GM19099 (cell line): ENCODE data around the gene TNKS2.

ENCODE experiments used
- POLR2A ChIP-seq: IDR thresholded peaks from 3 replicates; pipeline ENCODE4 v1.6.1; 2011; ENCODE audit warnings: low read depth; ENCODE audit not compliant: insufficient read length; ENCODE audit errors: extremely low read depth

TNKS2 gene

GRCh38 chr10:91797874-91798648 lies at the start of gene TNKS2:
Gene TNKS2 (plus strand): TSS chr10:91798426. CDS start chr10:91798691, 265 bp downstream.
- peak; percentile 80 for TF ChIP-seq POLR2A

DNA sequence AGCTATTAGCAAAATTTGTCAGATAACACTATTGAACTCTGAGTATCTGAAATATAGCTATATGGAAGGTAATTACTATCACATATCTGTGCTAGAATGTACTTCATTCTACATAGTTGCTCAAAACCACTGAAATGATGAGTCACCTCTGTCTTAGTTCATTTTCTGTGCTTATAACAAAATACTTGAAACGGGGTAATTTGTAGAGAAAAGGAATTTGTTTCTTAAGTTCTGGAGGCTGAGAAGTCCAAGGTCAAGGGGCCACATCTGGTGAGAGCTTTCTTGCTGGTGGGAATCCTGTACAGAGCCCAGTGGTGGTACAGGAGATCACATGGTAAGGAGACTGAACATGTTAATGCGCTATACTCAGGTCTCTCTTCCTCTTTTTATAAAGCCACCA lies 41.9 kb upstream of the TNKS2 start:
- TF ChIP-seq POLR2A: no peak

DNA sequence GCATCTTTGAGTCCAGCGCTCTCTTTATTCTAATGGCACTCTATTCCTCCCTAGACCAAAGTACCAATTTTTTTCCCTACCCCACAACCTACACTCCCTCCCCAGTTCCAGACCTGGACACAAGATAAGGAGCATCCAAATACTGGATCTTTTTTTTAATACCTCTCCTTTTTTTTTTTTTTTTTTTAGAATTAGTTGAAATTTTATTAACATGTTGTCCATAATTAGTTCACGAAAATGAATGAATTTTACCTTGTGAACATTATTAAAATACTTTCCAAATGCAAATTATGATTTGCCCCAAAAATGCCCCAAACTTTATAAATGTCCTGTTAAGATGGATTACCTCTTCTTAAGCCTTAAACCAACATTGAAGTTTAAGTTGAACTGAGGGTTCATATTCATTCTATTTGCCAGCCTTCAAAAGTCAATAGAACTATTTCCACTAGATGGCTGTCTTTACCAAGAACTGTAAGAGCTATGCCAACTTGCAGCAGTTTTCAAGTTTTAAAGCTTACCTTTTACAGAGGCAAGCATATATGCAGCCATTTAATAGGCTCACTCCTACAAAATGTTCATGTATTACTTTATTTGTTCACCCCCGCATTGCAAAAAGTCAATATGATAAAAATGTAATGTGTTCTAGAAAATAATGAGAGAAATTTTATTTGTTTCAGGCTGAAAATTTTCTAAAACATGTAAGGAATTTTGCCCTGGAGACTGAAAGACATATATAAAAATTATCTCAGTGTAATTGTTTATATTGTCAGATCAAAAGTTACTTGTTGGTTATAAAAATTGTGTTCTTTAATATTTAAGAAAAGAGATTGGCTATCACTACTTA lies 39.7 kb upstream of the TNKS2 start:
- TF ChIP-seq POLR2A: no peak

GRCh38 chr10:91759581-91759986 lies 38.6 kb upstream of the TNKS2 start:
- no peak for TF ChIP-seq POLR2A

GRCh38 chr10:91761721-91762120 lies 36.5 kb upstream of the TNKS2 start:
- TF ChIP-seq POLR2A: no peak

DNA sequence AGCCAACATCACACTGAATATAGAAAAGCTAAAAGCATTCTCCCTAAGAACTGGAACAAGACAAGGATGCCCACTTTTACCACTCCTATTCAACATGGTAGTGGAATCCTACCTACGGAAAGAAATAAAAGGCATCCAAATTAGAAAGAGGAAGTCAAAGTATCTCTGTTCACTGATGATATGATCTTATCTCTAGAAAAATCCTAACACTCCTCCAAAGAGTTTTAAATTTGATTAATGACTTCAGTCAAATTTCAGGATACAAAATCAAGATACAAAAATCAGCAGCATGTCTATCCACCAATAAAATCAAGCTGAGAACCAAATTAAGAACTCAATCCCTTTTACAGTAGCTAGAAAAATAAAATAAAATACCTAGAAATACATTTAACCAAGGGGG lies 35.3 kb upstream of the TNKS2 start:
- no peak for TF ChIP-seq POLR2A

DNA sequence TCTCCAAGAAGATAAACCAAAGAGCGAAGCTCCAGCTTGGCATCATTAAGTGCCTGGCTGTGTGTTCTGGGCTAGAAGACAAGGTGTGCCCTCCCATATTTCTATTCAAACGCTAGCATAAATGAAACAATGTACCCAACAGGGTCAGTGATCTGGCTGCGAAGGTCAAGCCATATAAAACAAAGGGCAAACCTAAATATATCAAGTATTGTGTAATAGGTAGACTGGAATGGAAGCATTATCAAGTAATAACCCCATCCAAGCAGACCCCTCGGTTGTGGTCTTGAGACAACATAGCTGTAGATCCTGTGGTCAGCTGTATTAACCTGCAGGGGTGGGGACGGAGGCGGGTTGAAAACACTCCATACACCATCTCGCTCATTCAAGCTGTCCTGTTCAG lies 31.6 kb upstream of the TNKS2 start:
- TF ChIP-seq POLR2A: no peak

DNA sequence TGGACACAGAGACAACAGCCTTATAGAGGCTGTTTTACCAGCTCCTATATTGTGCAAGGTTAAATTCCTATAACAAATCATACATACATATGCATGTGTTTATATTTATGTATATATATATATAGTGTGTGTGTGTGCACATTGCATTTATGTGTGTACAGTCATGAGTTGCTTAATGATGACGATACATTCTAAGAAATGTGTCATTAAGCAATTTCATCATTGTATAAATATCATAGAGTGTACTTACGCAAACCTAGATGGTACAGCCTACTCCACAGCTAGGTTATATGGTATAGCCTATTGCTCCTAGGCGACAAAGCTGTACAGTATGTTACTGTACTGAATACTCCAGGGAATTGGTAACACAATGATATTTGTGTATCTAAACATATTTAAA lies 30.1 kb upstream of the TNKS2 start:
- TF ChIP-seq POLR2A: no peak

- no peak for TF ChIP-seq POLR2A
Observed at GRCh38 chr10:91771907-91772306, 26.3 kb upstream of the TNKS2 start.

GRCh38 chr10:91772461-91772860 lies 25.8 kb upstream of the TNKS2 start:
- TF ChIP-seq POLR2A: no peak

GRCh38 chr10:91772869-91773268 lies 25.4 kb upstream of the TNKS2 start:
- TF ChIP-seq POLR2A: no peak

DNA sequence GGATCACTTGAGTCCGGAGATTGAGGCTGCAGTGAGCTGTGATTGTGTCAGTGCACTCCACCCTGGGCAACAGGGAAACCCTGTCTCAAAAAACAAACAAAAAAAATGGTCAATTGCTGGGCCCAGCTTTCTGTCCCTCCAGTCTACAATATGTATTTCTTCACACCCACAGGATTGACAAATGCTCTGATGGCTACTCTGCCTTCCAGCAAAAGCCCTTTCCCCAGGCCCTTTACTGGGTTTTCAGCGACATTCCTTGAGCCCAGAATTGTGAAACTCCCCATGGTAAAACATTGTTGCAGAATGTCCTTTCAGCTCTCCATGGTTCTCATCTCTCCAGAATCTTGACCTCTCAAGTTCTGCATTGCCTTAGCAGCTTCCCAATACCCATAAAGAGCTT lies 23.7 kb upstream of the TNKS2 start:
- TF ChIP-seq POLR2A: no peak

DNA sequence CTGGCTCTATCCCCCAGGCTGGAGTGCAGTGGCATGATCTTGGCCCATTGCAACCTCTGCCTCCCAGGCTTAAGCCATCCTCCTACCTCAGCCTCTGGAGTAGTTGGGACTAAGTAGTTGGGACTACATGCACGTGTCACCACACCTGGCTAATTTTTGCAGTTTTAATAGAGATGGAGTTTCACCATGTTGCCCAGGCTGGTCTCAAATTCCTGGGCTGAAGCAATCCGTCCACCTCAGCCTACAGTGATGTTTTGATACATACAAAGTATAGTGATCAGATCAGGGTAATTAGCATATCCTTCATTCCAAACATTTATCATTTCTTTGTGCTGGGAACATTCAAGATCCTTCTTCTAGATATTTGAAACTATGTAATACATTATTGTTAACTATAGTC lies 22.5 kb upstream of the TNKS2 start:
- TF ChIP-seq POLR2A: no peak

DNA sequence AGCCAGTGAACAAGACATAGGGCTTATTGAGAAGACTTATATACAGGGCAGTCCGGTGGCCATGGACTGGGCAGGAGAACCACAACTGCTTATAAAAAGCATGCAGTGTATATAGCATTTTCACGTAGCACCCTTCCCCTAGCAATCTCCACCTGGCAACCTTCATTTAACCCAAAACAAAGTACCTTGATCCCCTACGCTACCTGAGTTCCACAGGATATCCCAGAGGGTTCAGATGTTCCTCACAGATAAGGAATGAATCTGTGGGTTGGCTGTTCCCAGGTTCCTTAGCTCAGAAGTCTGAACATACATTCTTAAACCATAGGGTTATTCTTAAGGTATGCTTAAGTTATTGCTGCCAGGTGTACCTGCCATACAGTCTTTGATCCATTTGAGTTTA lies 22.0 kb upstream of the TNKS2 start:
- no peak for TF ChIP-seq POLR2A

DNA sequence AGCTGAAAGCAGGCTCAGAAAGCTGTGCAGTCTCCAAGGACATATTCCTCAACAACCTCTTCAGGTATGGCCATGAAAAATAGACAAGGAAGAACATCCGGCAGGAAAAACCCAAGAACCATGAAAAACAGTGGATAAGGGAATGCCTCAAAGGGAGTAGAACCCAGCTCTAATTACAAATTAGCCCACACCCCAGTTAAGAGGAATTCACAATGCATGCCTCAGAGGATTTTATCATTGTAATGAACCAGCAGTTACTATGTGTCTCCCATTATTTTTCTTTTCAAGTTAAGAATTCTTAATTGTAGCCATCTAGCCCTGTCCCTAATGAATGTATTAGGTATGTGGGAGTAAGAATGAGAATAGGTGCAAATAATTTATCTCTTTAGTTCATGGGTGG lies 19.7 kb upstream of the TNKS2 start:
- TF ChIP-seq POLR2A: no peak

DNA sequence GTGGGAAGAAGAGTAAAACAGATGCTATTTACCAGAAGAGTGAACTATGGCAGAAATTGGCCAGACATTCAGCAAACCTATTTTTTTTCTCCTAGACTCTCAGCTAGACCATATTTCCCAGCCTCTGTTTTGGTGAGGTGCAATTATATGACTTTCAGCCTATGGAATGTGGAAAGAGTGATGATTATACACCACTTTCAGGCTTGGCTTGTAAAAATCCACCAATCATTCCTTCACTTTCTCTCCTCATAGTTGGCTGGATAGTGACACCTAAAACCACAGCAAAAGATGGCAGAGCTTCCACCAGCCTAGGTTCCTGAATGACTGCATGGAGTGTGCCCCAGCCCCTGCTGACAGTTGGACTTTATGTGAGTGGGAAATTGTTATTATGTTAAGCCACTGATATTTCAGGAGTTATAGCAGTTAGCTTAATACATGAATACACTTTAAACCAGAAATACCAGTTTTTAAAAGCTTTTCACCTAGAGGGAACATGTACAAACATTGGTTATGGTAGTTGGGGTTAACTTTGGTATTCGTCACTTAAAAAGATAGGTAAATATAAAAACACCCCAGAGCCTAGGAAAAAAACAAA lies 19.1 kb upstream of the TNKS2 start:
- TF ChIP-seq POLR2A: no peak
